Endothelial cell of umbilical vein (primary cell): ENCODE measurements around the gene RPL6. TPM values are rescaled to one million over a fixed set of nuclear protein-coding genes. Genes with fewer than 3 reads are reported as not detected.

Experiments
- BruUV-seq: library from RNA; stranded (reverse); fragments of 400-500 nt; replicated peaks from 2 replicates; lab custom pipeline; 2021; lab: Mats Ljungman, UMichigan
- CTCF ChIA-PET: fragments of 300-600, 350-600 bp; sonication (Branson Sonifier 250); formaldehyde crosslinking; loops from one replicate; lab custom pipeline; 2021; ENCODE audit warnings: antibody characterized with exemption, inconsistent platforms; lab: Charles Lee
- POLR2A ChIA-PET: fragments of 300-600, 350-600 bp; sonication (Branson Sonifier 250); formaldehyde crosslinking; loops from one replicate; lab custom pipeline; 2021; ENCODE audit warnings: antibody characterized with exemption, inconsistent platforms; lab: Charles Lee
- DNase-seq: peaks from one replicate; pipeline ENCODE4 v3.0.0-alpha.2; 2011; ENCODE audit warnings: low read depth, low spot score
- FAIRE-seq: peaks from 2 replicates; lab custom pipeline; 2011; peaks lifted over from hg19 to GRCh38; lab: Jason Lieb, UNC
- H2AFZ ChIP-seq: 2 replicates; pipeline ENCODE4 v1.6.0; 2012; ENCODE audit warnings: low read depth, low read length, control low read depth, inconsistent platforms
- H3K27ac ChIP-seq: 2 replicates; pipeline ENCODE4 v1.5.1; 2011; ENCODE audit warnings: low read depth, mild to moderate bottlenecking, control low read depth, low read length, moderate library complexity; ENCODE audit not compliant: insufficient read depth
- H3K27me3 ChIP-seq, 2 experiments: 2 replicates each; pipeline versions ENCODE4 v1.6.0 to v1.6.1; 2011; ENCODE audit warnings: low read length in 2 of 2, mixed read lengths in 1 of 2; ENCODE audit not compliant: control insufficient read depth in 2 of 2, insufficient read depth in 2 of 2
- H3K36me3 ChIP-seq, 2 experiments: 2 replicates in 1 of 2; 3 replicates in 1 of 2; pipeline ENCODE4 v1.5.1; 2011; ENCODE audit warnings: low read length in 2 of 2, mild to moderate bottlenecking in 1 of 2, moderate library complexity in 1 of 2; ENCODE audit not compliant: control insufficient read depth in 2 of 2, insufficient read depth in 2 of 2; ENCODE audit errors: extremely low read depth in 1 of 2
- H3K4me1 ChIP-seq: 3 replicates; pipeline ENCODE4 v1.5.1; 2011; ENCODE audit warnings: mild to moderate bottlenecking, low read length; ENCODE audit not compliant: control insufficient read depth, insufficient read depth; ENCODE audit errors: extremely low read depth
- H3K4me2 ChIP-seq: 2 replicates; pipeline ENCODE4 v1.6.1; 2011; ENCODE audit warnings: low read length, control low read depth, mixed read lengths; ENCODE audit not compliant: insufficient read depth
- H3K4me3 ChIP-seq, 3 experiments: fragments of 200-600 bp in 1 of 3; sonication (generic), shearing (Covaris generic) in 1 of 3; replicated peaks in 1 of 3; 2 replicates each; pipeline ENCODE4 v1.5.1; 2011 to 2016; ENCODE audit warnings: control low read depth in 3 of 3, low read length in 3 of 3, mild to moderate bottlenecking in 2 of 3, inconsistent platforms in 1 of 3, low read depth in 1 of 3, moderate library complexity in 1 of 3; ENCODE audit not compliant: insufficient read depth in 1 of 3
- H3K79me2 ChIP-seq: 2 replicates; pipeline ENCODE4 v1.6.0; 2012; ENCODE audit warnings: low read length, inconsistent platforms; ENCODE audit not compliant: control insufficient read depth, insufficient read depth
- H3K9ac ChIP-seq: replicated peaks from 2 replicates; pipeline ENCODE3; 2011; ENCODE audit warnings: low read length, control low read depth; ENCODE audit not compliant: insufficient read depth; ENCODE audit errors: extremely low read depth
- H3K9me1 ChIP-seq: replicated peaks from 3 replicates; pipeline ENCODE4 v1.6.0; 2011; ENCODE audit warnings: mild to moderate bottlenecking, low read length; ENCODE audit not compliant: control insufficient read depth, insufficient read depth; ENCODE audit errors: extremely low read depth
- H3K9me3 ChIP-seq: replicated peaks from 2 replicates; pipeline ENCODE4 v1.5.1; 2012; ENCODE audit warnings: low read length, inconsistent platforms; ENCODE audit not compliant: control insufficient read depth, insufficient read depth
- H4K20me1 ChIP-seq: replicated peaks from 2 replicates; pipeline ENCODE3; 2011; ENCODE audit warnings: mild to moderate bottlenecking, low read length; ENCODE audit not compliant: control insufficient read depth, insufficient read depth; ENCODE audit errors: extremely low read depth
- EZH2 ChIP-seq: IDR thresholded peaks from 2 replicates; pipeline ENCODE4 v1.6.1; 2012; ENCODE audit warnings: borderline replicate concordance, low read depth, mild to moderate bottlenecking, moderate library complexity, low read length, inconsistent platforms; ENCODE audit not compliant: severe bottlenecking
- FOS ChIP-seq: IDR thresholded peaks from 2 replicates; pipeline ENCODE4 v1.6.1; 2011; ENCODE audit warnings: mild to moderate bottlenecking, low read length, moderate library complexity, borderline replicate concordance; ENCODE audit not compliant: insufficient read depth
- GATA2 ChIP-seq: IDR thresholded peaks from 2 replicates; pipeline ENCODE4 v1.7.0; 2011; ENCODE audit warnings: low read depth, mild to moderate bottlenecking, moderate library complexity, mixed read lengths, low read length; ENCODE audit not compliant: insufficient read length, insufficient read depth
- JUN ChIP-seq: IDR thresholded peaks from 2 replicates; pipeline ENCODE4 v1.6.1; 2011; ENCODE audit warnings: borderline replicate concordance, low read depth; ENCODE audit not compliant: insufficient read length, insufficient read depth
- MYC ChIP-seq: IDR thresholded peaks from one replicate; pipeline ENCODE4 v1.6.1; 2011; ENCODE audit warnings: mild to moderate bottlenecking, low read depth, low read length
- POLR2A ChIP-seq: IDR thresholded peaks from 2 replicates; pipeline ENCODE4 v1.6.1; 2012; ENCODE audit warnings: low read depth, mild to moderate bottlenecking, control low read depth, low read length
- POLR2AphosphoS5 ChIP-seq: IDR thresholded peaks from 2 replicates; pipeline ENCODE4 v1.6.1; 2012; ENCODE audit warnings: low read depth, mild to moderate bottlenecking, control low read depth, low read length, moderate library complexity; ENCODE audit not compliant: insufficient read depth
- dilution Hi-C: fragments of 300-500 bp; cut with MboI; formaldehyde crosslinking; loops from one replicate; pipeline ENCODE4 v1.15.0; 2019; ENCODE audit warnings: low sequenced_read_pairs; ENCODE audit not compliant: extremely low pct_ligation_motif_present
- intact Hi-C: fragments of 100-400 bp; cut with micrococcal nuclease; formaldehyde crosslinking; loops from one replicate; pipeline ENCODE4 v1.10.0; 2022
- polyA plus RNA-seq, 4 experiments: library from polyadenylated mRNA; depleted of rRNA in 3 of 4; stranded (reverse) in 3 of 4; unstranded in 1 of 4; fragments of >200 nt; gene quantifications; 2 replicates each; pipeline versions ENCODE4 v1.2.1 to v1.2.3, GENCODE V29; 2011 to 2012; ENCODE audit warnings: missing spikeins in 1 of 4
- total RNA-seq: library from RNA; stranded (reverse); gene quantifications from 2 replicates; pipeline ENCODE4 v1.2.3, GENCODE V29; 2021
- TF ChIP-seq, protein P1 (sequence below): IDR thresholded peaks from 2 replicates; pipeline ENCODE4 v1.6.1; 2011; ENCODE audit not compliant: insufficient read depth, insufficient read length
- TF ChIP-seq, protein P2 (sequence below), 2 donors: IDR thresholded peaks; 1 replicate in 1 of 2; 2 replicates in 1 of 2; pipeline ENCODE4 v1.5.1; 2011; ENCODE audit warnings: low read length in 2 of 2, mild to moderate bottlenecking in 2 of 2, moderate library complexity in 2 of 2, control low read depth in 1 of 2, inconsistent platforms in 1 of 2, low read depth in 1 of 2; ENCODE audit not compliant: insufficient read depth in 1 of 2; ENCODE audit errors: extremely low read depth in 1 of 2

Gene RPL6
- total and polyA plus RNA-seq, 2 donors (not counting 3 experiments of a cell fraction or from before 2014, with no cell fraction given) = 998 to 1,385 TPM

DNA sequence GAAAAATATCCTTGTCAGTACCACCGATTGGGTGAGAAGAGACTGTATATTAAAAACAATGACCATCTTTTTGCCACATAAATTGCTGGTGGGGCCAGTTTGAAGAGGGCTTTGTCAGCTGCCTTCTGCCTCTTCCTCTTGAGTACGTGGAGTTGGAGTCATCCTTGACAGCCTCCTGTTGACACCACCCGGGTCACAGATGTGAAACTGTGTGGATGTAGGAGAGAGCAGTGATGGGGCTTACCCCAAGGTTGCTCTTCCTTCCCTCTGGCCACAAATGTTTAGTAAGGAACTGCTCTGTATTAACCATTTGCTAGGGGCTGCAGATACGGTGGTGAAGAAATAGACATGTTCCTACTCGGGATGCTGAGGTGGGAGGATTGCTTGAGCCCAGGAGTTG is 21.5 kb upstream of the RPL6 start:
- H3K36me3 ChIP-seq = no peaks in the 10 kb centered on the region
- H3K9ac ChIP-seq = no peak overlapping the region
- no peaks in the 10 kb centered on the region for H3K9me1 ChIP-seq
- BruUV-seq = no TSS peak
- H2AFZ ChIP-seq = no peak overlapping the region
- no peaks in the 10 kb centered on the region for H4K20me1 ChIP-seq
- no peak overlapping the region for H3K4me2 ChIP-seq
- intact Hi-C loops (no loop called here), dilution Hi-C loops (no loop called here)
- no peak overlapping the region for H3K27ac ChIP-seq
- ChIA-PET CTCF (no interaction called here), POLR2A (no interaction called here)
- no peak overlapping the region for H3K4me3 ChIP-seq
- TF ChIP-seq FOS (no peak), JUN (no peak), MYC (no peak), GATA2 (no peak), POLR2A (no peak), EZH2 (no peak), POLR2AphosphoS5 (no peak)
- TF ChIP-seq, protein P1, sequence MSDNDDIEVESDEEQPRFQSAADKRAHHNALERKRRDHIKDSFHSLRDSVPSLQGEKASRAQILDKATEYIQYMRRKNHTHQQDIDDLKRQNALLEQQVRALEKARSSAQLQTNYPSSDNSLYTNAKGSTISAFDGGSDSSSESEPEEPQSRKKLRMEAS = no peak
- TF ChIP-seq, protein P2, sequence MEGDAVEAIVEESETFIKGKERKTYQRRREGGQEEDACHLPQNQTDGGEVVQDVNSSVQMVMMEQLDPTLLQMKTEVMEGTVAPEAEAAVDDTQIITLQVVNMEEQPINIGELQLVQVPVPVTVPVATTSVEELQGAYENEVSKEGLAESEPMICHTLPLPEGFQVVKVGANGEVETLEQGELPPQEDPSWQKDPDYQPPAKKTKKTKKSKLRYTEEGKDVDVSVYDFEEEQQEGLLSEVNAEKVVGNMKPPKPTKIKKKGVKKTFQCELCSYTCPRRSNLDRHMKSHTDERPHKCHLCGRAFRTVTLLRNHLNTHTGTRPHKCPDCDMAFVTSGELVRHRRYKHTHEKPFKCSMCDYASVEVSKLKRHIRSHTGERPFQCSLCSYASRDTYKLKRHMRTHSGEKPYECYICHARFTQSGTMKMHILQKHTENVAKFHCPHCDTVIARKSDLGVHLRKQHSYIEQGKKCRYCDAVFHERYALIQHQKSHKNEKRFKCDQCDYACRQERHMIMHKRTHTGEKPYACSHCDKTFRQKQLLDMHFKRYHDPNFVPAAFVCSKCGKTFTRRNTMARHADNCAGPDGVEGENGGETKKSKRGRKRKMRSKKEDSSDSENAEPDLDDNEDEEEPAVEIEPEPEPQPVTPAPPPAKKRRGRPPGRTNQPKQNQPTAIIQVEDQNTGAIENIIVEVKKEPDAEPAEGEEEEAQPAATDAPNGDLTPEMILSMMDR (IDR thresholded peaks at IDR 0.05; ENCODE audit: extremely low read depth in 1 of 2, insufficient read depth in 1 of 2, low read depth in 1 of 2, low read length in 2 of 2) = no peak
- no peaks in the 10 kb centered on the region for H3K4me1 ChIP-seq
- FAIRE-seq (no peak), DNase-seq (no peak)
- no peaks in the 10 kb centered on the region for H3K27me3 ChIP-seq
- no peaks in the 10 kb centered on the region for H3K9me3 ChIP-seq
- peaks cover 86% of the 10 kb centered on the region for H3K79me2 ChIP-seq
